ENCODE data around the gene GIPC1.
"Not testable (repeated sequence)": the region's sequence is repeated elsewhere in the genome, so short reads cannot be mapped to it uniquely, and the experiment has no call there.

The GIPC1 gene

GRCh38 chr19:14470031-14470876, 25.7 kb downstream of the GIPC1 start:
- no peak for DNase-seq (ENCODE audit: low read depth)

- no peak for DNase-seq (ENCODE audit: low read depth)
Observed at GRCh38 chr19:14467816-14468215, 28.1 kb downstream of the GIPC1 start.

- DNase-seq (ENCODE audit: low read depth): no peak
Observed at GRCh38 chr19:14467391-14467790, 28.5 kb downstream of the GIPC1 start.

- no peak for DNase-seq (ENCODE audit: low read depth)
Observed at GRCh38 chr19:14463747-14464146, 32.2 kb downstream of the GIPC1 start.

- not testable (repeated sequence) for DNase-seq (ENCODE audit: low read depth)
Observed at GRCh38 chr19:14462401-14462800, 33.5 kb downstream of the GIPC1 start.

- no peak for DNase-seq (ENCODE audit: low read depth)
Observed at GRCh38 chr19:14460935-14461334, 35.0 kb downstream of the GIPC1 start.

GRCh38 chr19:14459703-14460102, 36.2 kb downstream of the GIPC1 start:
- DNase-seq (ENCODE audit: low read depth): no peak

- DNase-seq (ENCODE audit: low read depth): not testable (repeated sequence)
Observed at GRCh38 chr19:14452303-14452702, 43.6 kb downstream of the GIPC1 start.

GRCh38 chr19:14450876-14451275, 45.1 kb downstream of the GIPC1 start:
- DNase-seq (ENCODE audit: low read depth): no peak

GRCh38 chr19:14450168-14450874, 45.6 kb downstream of the GIPC1 start:
- DNase-seq (ENCODE audit: low read depth): peak; percentile 72

GRCh38 chr19:14449321-14449720, 46.6 kb downstream of the GIPC1 start:
- no peak for DNase-seq (ENCODE audit: low read depth)

GRCh38 chr19:14446336-14447036, 49.4 kb downstream of the GIPC1 start:
- DNase-seq (ENCODE audit: low read depth): no peak

- no peak for DNase-seq (ENCODE audit: low read depth)
Observed at GRCh38 chr19:14443632-14444216, 52.2 kb downstream of the GIPC1 start.

GRCh38 chr19:14442891-14443631, 52.9 kb downstream of the GIPC1 start:
- no peak for DNase-seq (ENCODE audit: low read depth)

- no peak for DNase-seq (ENCODE audit: low read depth)
Observed at GRCh38 chr19:14441041-14441938, 54.6 kb downstream of the GIPC1 start.

GRCh38 chr19:14440049-14440448, 55.9 kb downstream of the GIPC1 start:
- peak; percentile 75 for DNase-seq (ENCODE audit: low read depth)

GRCh38 chr19:14439014-14439413, 56.9 kb downstream of the GIPC1 start:
- DNase-seq (ENCODE audit: low read depth): no peak

GRCh38 chr19:14437578-14438140, 58.3 kb downstream of the GIPC1 start:
- DNase-seq (ENCODE audit: low read depth): no peak

- no peak for DNase-seq (ENCODE audit: low read depth)
Observed at GRCh38 chr19:14435320-14436050, 60.4 kb downstream of the GIPC1 start.

Data from activated T-cell treated with anti-CD3 and anti-CD28 coated beads for 24 hours (primary cell).